BJ (cell line): Measurements from ENCODE around the gene TRIM43B. TPM values are rescaled to one million over a fixed set of nuclear protein-coding genes. Genes with fewer than 3 reads are reported as not detected.
A peak's percentile ranks its signal among the peaks of the same experiment; 100 is the strongest.
"Not testable (repeated sequence)": the region's sequence is repeated elsewhere in the genome, so short reads cannot be mapped to it uniquely, and the experiment has no call there.

ENCODE experiments used
- CTCF ChIA-PET: fragments of 350-600 bp; formaldehyde crosslinking; extraction: SDS; loops from one replicate; lab custom pipeline; 2021; ENCODE audit warnings: antibody characterized with exemption, inconsistent platforms; lab: Yijun Ruan, JAX
- POLR2A ChIA-PET: fragments of 300-600 bp; sonication (Branson Sonifier 250); formaldehyde crosslinking; extraction: SDS; loops from one replicate; lab custom pipeline; 2021; ENCODE audit warnings: antibody characterized with exemption; lab: Charles Lee
- DNase-seq: peaks from one replicate; pipeline ENCODE4 v3.0.0-alpha.2; 2011; ENCODE audit warnings: low read depth
- H3K27me3 ChIP-seq: 2 replicates; pipeline ENCODE4 v1.6.0; 2011; ENCODE audit warnings: low read length; ENCODE audit not compliant: control insufficient read depth, insufficient read depth
- H3K36me3 ChIP-seq: 2 replicates; pipeline ENCODE4 v1.5.1; 2011; ENCODE audit warnings: low read length; ENCODE audit not compliant: control insufficient read depth, insufficient read depth
- H3K4me3 ChIP-seq: 2 replicates; pipeline ENCODE4 v1.5.1; 2011; ENCODE audit warnings: low read depth, mild to moderate bottlenecking, control low read depth, low read length
- polyA plus RNA-seq: library from polyadenylated mRNA; depleted of rRNA; stranded (reverse); fragments of >200 nt; gene quantifications from 2 replicates; pipeline ENCODE4 v1.2.3, GENCODE V29; 2011; rRNA removed
- small RNA-seq: library from RNA; depleted of rRNA; stranded (forward); fragments of <200 nt; gene quantifications from one replicate; pipeline ENCODE3, GENCODE V24; 2012; ENCODE audit warnings: low replicate concordance, low read depth; ENCODE audit not compliant: insufficient read length

The TRIM43B gene
- polyA plus RNA-seq, 1 experiment = not detected

GRCh38 chr2:95434507-95435076 is 50.0 kb downstream of the TRIM43B start:
- H3K27me3 ChIP-seq, H3K4me3 ChIP-seq, H3K36me3 ChIP-seq, CTCF ChIA-PET, POLR2A ChIA-PET: not testable (repeated sequence)
- peak; percentile 42 for DNase-seq

DNA sequence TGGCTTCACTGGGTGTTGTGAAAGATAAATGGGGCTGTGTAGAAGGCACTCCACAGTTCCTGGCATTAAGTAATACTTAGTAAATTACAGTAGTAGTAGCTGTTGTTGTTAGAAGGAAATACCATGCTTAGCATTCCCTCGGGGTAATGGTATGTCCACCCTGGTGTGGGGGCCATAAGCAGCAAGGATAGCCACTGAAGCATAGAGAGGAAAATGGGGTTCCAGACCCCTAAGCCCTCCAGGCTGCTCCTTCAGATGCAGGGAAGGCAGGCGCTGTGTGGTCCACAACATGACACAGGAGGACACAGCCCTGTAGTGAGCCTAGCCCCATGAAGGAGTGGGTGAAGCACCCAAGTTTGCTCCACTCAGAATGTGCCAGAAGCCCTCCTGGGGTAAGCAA is 50.6 kb downstream of the TRIM43B start:
- H3K36me3 ChIP-seq, H3K27me3 ChIP-seq, H3K4me3 ChIP-seq, CTCF ChIA-PET, POLR2A ChIA-PET, DNase-seq: not testable (repeated sequence)

- H3K27me3 ChIP-seq, CTCF ChIA-PET, H3K36me3 ChIP-seq, H3K4me3 ChIP-seq, POLR2A ChIA-PET, DNase-seq: not testable (repeated sequence)
Measured at GRCh38 chr2:95433373-95433772, 51.2 kb downstream of the TRIM43B start.

GRCh38 chr2:95429748-95430467 is 54.6 kb downstream of the TRIM43B start:
- POLR2A ChIA-PET, H3K4me3 ChIP-seq, DNase-seq, H3K27me3 ChIP-seq, H3K36me3 ChIP-seq, CTCF ChIA-PET: not testable (repeated sequence)

DNA sequence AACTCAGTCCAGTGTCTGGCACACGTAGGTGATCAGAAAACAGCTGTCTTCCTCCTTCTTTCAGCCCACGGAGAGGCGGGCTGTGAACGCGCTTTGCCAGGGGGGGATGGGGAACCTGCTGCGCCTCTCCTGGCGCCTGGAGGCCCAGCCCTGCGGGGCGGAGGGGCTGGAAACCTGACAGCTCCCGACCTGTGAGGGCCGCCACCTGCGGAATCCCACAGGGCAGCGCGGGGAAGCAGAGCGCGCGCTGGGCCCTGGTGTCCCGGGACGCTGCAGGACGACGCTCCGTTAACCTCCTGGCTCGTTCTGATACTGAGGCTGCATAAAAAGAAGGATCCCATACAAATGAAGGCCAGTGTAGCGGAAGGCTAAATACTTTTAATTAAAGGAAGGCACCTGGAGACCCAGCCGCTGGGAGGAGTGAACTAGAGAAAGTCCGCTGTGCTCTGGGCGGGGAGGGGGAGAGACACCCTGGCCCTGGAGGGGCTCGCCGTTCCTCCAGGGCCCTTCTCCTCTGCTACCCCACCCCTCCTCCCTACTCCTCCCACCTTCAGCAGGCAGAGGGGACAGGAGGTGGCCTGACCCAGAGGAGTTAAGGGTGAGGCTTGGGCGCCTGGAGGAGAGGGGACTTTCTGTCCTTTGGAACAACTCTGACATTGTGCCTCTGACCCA is 57.2 kb downstream of the TRIM43B start:
- H3K36me3 ChIP-seq, DNase-seq, CTCF ChIA-PET, H3K4me3 ChIP-seq, H3K27me3 ChIP-seq, POLR2A ChIA-PET: not testable (repeated sequence)

Small RNA genes within 50 kb of the gene (small RNA-seq; reads per million reads assigned to genes)
- not detected for gene AC009237.11
- gene AC133104.2 = not detected

Other genes starting within 250 kb of the TRIM43B start
- gene PROM2, start 210.3 kb downstream of the TRIM43B start, polyA plus RNA-seq = 0.32 and 0.50 TPM in 2 replicates
- 3.1 and 4.1 TPM in 2 replicates for gene KCNIP3, start 187.4 kb downstream of the TRIM43B start, polyA plus RNA-seq
- gene FAHD2A, start 82.0 kb downstream of the TRIM43B start, polyA plus RNA-seq = 31.2 and 44.1 TPM in 2 replicates
- gene TRIM43, start 107.2 kb upstream of the TRIM43B start, polyA plus RNA-seq = not detected in 2 replicates